GM04503 (cell line): ENCODE data around the gene MED16.
"Not testable (repeated sequence)": the region's sequence is repeated elsewhere in the genome, so short reads cannot be mapped to it uniquely, and the experiment has no call there.

Experiments
- DNase-seq: peaks from one replicate; pipeline ENCODE4 v3.0.0-alpha.2; 2012; ENCODE audit warnings: low read depth

The MED16 gene

DNA sequence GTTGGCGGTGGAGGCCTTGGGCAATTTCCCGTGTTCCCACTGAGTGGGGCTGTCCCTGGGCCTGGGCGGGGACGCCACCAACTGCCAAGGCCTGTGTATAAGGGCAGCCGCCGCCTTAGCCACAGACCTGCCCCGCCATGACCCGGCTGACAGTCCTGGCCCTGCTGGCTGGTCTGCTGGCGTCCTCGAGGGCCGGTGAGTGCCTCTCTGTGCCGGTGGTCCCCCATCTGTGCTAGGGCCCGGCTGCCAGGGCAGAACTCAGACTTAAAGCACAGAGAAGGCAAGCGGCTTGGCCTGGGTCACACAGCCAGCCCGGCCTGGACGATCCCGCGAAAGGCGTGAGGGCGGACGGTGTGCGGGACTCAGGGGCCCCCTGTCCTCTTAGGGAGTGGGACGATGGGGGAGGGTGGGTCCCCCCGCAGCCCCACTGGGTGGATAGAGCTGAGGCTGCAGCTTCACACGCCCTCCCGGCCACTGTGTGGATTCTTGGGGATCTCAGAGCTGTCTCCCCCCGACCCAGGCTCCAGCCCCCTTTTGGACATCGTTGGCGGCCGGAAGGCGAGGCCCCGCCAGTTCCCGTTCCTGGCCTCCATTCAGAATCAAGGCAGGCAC lies 65.2 kb downstream of the MED16 start, which contains the start of gene AZU1:
Gene AZU1 (plus strand): TSS at position 128 of the 612 bp plus-strand sequence. CDS start 10 bp downstream, at position 138.
- no peak for DNase-seq

DNA sequence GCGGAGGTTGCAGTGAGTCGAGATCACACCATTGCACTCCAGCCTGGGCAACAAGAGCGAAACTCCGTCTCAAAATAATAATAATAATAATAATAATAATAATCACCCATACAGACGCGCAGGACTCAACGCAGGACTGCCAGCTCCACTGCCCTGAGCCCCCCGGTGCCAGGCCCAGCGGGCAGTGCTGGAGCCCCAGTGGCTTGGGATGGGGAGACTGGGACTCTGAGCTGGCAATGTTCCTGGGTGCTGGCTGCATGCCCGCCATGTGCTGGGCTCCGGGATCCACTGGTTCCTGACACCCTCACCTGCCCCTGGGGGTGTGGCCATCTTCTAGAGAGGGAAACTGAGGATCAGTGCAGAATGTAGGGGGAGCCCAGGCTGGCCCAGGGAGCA lies 65.7 kb downstream of the MED16 start:
- DNase-seq = no peak

DNA sequence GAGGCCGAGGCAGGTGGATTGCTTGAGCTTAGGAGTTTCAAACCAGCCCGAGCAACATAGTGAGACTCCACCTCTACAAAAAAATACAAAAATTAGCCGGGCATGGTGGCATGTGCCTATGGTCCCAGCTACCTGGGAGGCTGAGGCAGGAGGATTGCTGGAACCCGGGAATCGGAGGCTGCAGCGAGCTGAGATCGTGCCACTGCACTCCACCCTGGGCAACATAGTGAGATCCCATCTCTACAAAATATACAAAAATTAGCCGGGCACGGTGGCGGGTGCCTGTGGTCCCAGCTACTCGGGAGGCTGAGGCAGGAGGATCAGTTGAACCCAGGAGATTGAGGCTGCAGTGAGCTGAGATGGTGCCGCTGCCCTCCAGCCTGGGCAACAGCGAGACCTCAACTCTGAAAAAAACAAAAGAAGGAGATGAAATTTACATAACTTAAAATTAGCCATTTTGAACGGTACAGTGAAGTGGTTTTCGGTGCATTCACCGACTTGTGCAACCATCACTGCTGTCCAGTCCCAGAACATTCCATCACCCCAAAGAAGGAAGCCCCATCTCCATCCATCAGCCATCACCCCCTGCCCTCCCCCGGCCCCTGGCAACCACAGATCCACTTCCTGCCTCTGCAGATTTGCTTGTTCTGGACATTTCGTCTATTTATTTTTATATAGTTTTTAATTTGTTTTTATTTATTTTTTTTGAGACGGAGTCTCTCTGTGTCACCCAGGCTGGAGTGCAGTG lies 66.9 kb downstream of the MED16 start:
- DNase-seq = no peak

DNA sequence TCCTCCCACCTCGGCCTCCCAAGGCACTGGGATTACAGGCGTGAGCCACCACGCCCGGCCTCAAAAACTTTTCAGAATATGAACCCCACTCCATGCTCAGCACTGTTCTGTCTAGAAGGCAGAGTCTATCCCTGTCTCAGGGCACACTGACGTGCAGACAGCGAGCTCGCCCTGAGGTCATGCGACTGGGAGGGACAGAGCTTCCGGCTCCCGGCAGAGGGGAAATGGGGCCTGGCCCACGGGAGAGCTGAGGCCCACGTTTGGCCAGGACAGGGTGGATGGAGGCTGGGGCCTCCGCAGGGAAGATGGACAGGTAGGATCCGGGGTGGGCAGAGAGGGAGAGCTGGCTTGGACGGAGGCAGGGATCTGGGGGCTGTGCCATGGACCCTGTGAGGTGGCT lies 68.1 kb downstream of the MED16 start:
- no peak for DNase-seq

DNA sequence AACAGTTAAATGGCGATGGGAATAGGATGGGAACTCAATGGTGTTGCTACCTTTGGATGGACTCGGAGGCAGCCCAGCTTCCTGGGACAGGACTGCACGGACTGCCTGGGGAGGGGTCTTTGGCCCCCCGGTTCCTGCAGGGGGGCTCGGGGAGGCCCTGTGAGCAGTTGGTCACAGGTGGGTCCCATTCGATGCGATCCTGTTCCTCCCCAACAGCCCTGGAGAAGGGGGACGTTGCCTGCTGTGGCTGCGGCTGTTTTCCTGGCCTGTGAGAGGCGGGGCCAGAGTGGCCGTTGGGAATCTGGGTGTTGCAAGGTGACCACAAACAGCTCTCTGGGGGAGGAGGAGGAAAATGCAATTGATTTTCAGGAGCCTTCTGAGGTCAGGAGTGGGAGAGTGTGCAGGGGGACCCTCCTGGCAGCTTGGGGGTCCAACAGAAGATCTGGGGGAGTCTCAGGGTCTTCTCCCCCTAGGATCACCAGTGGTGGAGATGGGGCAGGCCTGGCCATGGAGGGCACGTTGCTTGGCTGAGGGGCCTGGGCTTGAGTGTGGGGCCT lies 69.3 kb downstream of the MED16 start:
- DNase-seq = no peak

DNA sequence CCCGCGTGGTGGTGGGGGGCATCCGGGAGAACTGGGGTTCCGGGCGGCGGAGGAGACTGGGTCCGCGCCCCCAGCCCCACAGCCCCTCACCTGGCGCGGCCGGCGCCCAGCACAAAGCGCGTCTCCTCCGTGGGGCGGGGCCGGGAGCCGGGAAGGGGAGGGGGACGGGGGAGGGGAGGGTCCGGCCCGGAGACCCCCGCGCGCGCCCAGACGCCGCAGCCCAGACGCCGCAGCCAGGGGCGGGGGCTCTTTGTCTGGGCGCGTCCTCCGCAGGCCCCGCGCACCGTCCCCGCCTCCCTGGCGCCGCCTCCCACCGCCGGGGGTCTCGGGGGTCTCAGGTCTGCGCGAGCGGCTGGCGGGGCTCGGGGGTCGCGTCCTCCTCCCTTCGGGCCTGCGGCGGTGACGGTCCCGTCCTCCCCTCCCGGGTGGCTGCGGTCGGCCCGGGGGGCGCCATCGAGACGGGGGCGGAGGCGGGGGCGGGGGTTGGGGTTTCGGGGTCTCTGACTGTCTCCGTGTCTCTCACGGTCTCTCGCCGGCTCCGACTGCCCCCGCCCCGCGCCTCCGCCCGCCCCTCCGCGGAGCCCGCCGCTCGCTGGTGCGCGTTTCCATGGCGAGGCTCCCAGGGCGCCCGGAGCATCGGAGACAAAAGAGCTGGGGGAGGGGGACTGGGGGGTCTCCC lies 71.0 kb downstream of the MED16 start, which contains the start of gene PLPPR3:
Gene PLPPR3 (minus strand): TSS at position 131 of the 679 bp plus-strand sequence. CDS start 396 bp downstream, outside the sequence.
- DNase-seq = no peak

DNA sequence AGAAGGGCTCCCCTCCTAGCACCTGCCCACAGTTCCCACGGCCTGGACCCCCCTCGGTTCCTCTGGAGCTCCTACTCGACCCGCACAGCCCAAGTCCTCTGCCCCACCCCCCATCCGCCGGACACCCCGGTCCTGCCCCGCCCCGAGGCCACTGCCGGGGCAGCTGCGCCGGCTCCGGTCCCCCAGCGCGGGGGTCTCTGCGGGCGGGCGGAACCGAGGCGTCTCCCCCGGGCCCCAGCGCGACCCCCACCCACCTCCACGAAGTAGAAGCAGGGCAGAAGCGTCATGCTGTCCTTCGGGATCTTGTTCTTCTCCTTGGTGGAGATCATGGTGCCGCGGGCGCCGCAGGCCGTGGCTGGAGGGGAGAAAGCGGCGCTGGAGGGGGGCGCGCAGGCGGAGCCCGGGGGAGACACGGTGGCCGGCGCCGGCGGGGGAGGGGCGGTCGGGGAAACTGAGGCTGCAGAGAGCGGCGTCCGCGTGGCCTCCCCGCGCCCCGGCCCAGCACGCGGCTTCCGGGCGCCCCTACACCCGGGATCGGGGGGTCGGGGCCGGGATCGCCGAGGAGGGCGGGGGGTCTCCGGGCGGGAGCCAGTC lies 71.7 kb downstream of the MED16 start:
- no peak for DNase-seq

DNA sequence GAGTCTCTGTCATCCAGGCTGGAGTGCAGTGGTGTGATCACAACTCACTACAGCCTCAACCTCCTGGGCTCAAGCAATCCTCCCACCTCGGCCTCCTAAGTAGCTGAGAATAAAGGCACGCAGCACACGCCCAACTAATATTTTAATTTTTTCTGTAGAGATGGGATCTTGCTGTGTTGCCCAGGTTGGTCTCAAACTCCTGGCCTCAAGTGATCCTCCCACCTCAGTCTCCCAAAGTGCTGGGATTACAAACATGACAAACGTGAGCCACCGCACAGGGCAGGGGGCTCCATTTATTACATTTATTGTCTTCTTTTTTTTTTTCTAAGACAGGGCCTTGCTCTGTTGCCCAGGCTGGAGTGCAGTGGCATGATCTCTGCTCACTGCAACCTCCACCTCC lies 72.8 kb downstream of the MED16 start:
- DNase-seq = not testable (repeated sequence)
